ENCODE data around the gene NAE1. TPM values are rescaled to one million over a fixed set of nuclear protein-coding genes. Genes with fewer than 3 reads are reported as not detected.
"Not testable (repeated sequence)": the region's sequence is repeated elsewhere in the genome, so short reads cannot be mapped to it uniquely, and the experiment has no call there.

Gene NAE1
- total RNA-seq, 1 experiment from 2014 or later, result 65.7 TPM

GRCh38 chr16:66800856-66801255 is 29.9 kb downstream of the NAE1 start:
- H3K36me3 Mint-ChIP-seq (ENCODE audit: insufficient read depth, unreplicated experiment), result peaks cover 39% of the 10 kb centered on the region
- CTCF ChIA-PET, result interaction anchor here (1.2 kb wide), 1 partner anchor 72 kb away, joined by 3 read pairs; no protein-coding TSS in a partner anchor
- DNase-seq (ENCODE audit: unreplicated experiment), result no peak

GRCh38 chr16:66798161-66798560 is 32.6 kb downstream of the NAE1 start:
- H3K27ac Mint-ChIP-seq (ENCODE audit: low read depth, unreplicated experiment), result no peak overlapping the region
- H3K4me1 Mint-ChIP-seq (ENCODE audit: insufficient read depth, unreplicated experiment), result no peaks in the 10 kb centered on the region
- no peaks in the 10 kb centered on the region for H3K27me3 Mint-ChIP-seq (ENCODE audit: insufficient read depth, unreplicated experiment)
- ChIA-PET POLR2A (no interaction called here), CTCF (interaction anchor here (1.0 kb wide), 1 partner anchor 46 kb away, joined by 3 read pairs; no protein-coding TSS in a partner anchor)
- no peak for DNase-seq (ENCODE audit: unreplicated experiment)
- no peak for TF ChIP-seq CTCF (IDR thresholded peaks at IDR 0.05; ENCODE audit: unreplicated experiment)
- intact Hi-C loops (cut with micrococcal nuclease), result no loop called here
- no peak overlapping the region for H3K4me3 Mint-ChIP-seq (ENCODE audit: unreplicated experiment)
- H3K9me3 Mint-ChIP-seq (ENCODE audit: unreplicated experiment), result no peaks in the 10 kb centered on the region
- peaks cover 13% of the 10 kb centered on the region for H3K36me3 Mint-ChIP-seq (ENCODE audit: insufficient read depth, unreplicated experiment)
- no TSS peak for BruUV-seq (replicated peaks)

More at GRCh38 chr16:66800856-66801255, 29.9 kb downstream of the NAE1 start:
- POLR2A ChIA-PET, result no interaction called here
- H3K4me1 Mint-ChIP-seq (ENCODE audit: insufficient read depth, unreplicated experiment), result no peaks in the 10 kb centered on the region
- intact Hi-C loops (cut with micrococcal nuclease), result no loop called here
- no peak for TF ChIP-seq CTCF (IDR thresholded peaks at IDR 0.05; ENCODE audit: unreplicated experiment)
- no TSS peak for BruUV-seq (replicated peaks)
- no peak overlapping the region for H3K27ac Mint-ChIP-seq (ENCODE audit: low read depth, unreplicated experiment)
- no peak overlapping the region for H3K4me3 Mint-ChIP-seq (ENCODE audit: unreplicated experiment)
- no peaks in the 10 kb centered on the region for H3K27me3 Mint-ChIP-seq (ENCODE audit: insufficient read depth, unreplicated experiment)
- H3K9me3 Mint-ChIP-seq (ENCODE audit: unreplicated experiment), result no peaks in the 10 kb centered on the region

- H3K4me1 Mint-ChIP-seq (ENCODE audit: insufficient read depth, unreplicated experiment); POLR2A ChIA-PET; BruUV-seq (replicated peaks); intact Hi-C loops (cut with micrococcal nuclease); H3K27me3 Mint-ChIP-seq (ENCODE audit: insufficient read depth, unreplicated experiment); DNase-seq (ENCODE audit: unreplicated experiment); H3K27ac Mint-ChIP-seq (ENCODE audit: low read depth, unreplicated experiment); H3K9me3 Mint-ChIP-seq (ENCODE audit: unreplicated experiment); H3K36me3 Mint-ChIP-seq (ENCODE audit: insufficient read depth, unreplicated experiment); H3K4me3 Mint-ChIP-seq (ENCODE audit: unreplicated experiment): not testable (repeated sequence)
- CTCF ChIA-PET, result interaction anchor here (1.3 to 1.5 kb wide), 2 partner anchors 11 to 36 kb away, joined by 3 to 5 read pairs; partner anchors contain the start of gene NAE1
These were observed 36.8 kb downstream of the NAE1 start for GRCh38 chr16:66793984-66794383.

GRCh38 chr16:66790130-66790733 is 40.5 kb downstream of the NAE1 start:
- ChIA-PET CTCF (interaction anchor here (0.6 to 0.7 kb wide), 2 partner anchors 40 to 76 kb away, joined by 3 read pairs; partner anchors contain the start of gene NAE1), POLR2A (no interaction called here)
- H3K27me3 Mint-ChIP-seq (ENCODE audit: insufficient read depth, unreplicated experiment), result no peaks in the 10 kb centered on the region
- DNase-seq (ENCODE audit: unreplicated experiment), result no peak
- no peaks in the 10 kb centered on the region for H3K9me3 Mint-ChIP-seq (ENCODE audit: unreplicated experiment)
- H3K4me3 Mint-ChIP-seq (ENCODE audit: unreplicated experiment), result no peak overlapping the region
- no TSS peak for BruUV-seq (replicated peaks)
- no peaks in the 10 kb centered on the region for H3K36me3 Mint-ChIP-seq (ENCODE audit: insufficient read depth, unreplicated experiment)
- intact Hi-C loops (cut with micrococcal nuclease), result no loop called here
- no peak for TF ChIP-seq CTCF (IDR thresholded peaks at IDR 0.05; ENCODE audit: unreplicated experiment)
- no peaks in the 10 kb centered on the region for H3K4me1 Mint-ChIP-seq (ENCODE audit: insufficient read depth, unreplicated experiment)
- no peak overlapping the region for H3K27ac Mint-ChIP-seq (ENCODE audit: low read depth, unreplicated experiment)

Data from MCF 10A (cell line).